SK-N-SH treated with all-trans-retinoic acid at 6 μM for 48 hours (cell line): ENCODE data around the gene GALNT7.

Experiments used
- ZC3H10 ChIP-seq: fragments of 250-450 bp; sonication (Bioruptor Pico); IDR thresholded peaks from 2 replicates; pipeline ENCODE4 v1.5.1; 2021; ENCODE audit warnings: mild to moderate bottlenecking, moderate library complexity
- TF ChIP-seq, protein P1 (sequence below): fragments of 250-450 bp; sonication (Bioruptor Pico); IDR thresholded peaks from 2 replicates; pipeline ENCODE4 v1.5.1; 2020; ENCODE audit warnings: low read depth, mild to moderate bottlenecking, moderate library complexity

DNA sequence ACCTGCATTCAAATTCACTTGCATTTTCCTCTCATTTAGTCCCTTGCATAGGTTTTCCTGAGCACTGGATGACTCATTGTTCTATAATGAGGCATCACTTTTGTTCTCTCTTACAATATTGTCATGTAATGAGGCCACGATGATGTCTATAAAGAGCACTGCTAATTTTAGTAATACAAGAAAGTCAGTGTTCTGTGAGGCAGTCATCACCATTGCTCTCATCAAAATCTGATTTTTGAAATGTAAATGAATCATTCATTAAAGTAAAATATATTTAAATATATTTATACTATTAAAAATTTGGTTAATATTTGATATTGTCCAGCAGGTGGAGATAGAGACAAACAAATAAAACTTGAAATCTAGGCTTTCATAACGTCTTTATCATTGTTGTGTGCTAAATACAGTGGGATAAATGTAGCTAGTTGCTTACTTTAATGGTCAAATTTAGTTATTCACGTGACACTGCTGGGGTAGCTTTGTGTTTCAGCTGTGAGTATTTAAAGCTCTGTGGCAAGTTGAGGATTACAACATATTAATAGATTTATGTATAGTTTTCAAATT, 150.1 kb downstream of the GALNT7 start:
- no peak for TF ChIP-seq ZC3H10 (CRISPR knock-in tag)
- TF ChIP-seq, protein P1, sequence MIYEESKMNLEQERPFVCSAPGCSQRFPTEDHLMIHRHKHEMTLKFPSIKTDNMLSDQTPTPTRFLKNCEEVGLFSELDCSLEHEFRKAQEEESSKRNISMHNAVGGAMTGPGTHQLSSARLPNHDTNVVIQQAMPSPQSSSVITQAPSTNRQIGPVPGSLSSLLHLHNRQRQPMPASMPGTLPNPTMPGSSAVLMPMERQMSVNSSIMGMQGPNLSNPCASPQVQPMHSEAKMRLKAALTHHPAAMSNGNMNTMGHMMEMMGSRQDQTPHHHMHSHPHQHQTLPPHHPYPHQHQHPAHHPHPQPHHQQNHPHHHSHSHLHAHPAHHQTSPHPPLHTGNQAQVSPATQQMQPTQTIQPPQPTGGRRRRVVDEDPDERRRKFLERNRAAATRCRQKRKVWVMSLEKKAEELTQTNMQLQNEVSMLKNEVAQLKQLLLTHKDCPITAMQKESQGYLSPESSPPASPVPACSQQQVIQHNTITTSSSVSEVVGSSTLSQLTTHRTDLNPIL (CRISPR knock-in tag) = no peak
